Posterior cingulate gyrus (tissue), 11 donors: ENCODE measurements around the gene PITRM1.

Experiments used
- DNase-seq, 10 donors: peaks; one replicate each; pipeline versions ENCODE4 v3.0.0 to v3.0.0-alpha.2; 2020 to 2021; ENCODE audit warnings: mixed read lengths in 3 of 10
- intact Hi-C: fragments of 100-400 bp; cut with DNase I; formaldehyde crosslinking; loops from one replicate; pipeline ENCODE4 v1.15.1; 2023

The PITRM1 gene

DNA sequence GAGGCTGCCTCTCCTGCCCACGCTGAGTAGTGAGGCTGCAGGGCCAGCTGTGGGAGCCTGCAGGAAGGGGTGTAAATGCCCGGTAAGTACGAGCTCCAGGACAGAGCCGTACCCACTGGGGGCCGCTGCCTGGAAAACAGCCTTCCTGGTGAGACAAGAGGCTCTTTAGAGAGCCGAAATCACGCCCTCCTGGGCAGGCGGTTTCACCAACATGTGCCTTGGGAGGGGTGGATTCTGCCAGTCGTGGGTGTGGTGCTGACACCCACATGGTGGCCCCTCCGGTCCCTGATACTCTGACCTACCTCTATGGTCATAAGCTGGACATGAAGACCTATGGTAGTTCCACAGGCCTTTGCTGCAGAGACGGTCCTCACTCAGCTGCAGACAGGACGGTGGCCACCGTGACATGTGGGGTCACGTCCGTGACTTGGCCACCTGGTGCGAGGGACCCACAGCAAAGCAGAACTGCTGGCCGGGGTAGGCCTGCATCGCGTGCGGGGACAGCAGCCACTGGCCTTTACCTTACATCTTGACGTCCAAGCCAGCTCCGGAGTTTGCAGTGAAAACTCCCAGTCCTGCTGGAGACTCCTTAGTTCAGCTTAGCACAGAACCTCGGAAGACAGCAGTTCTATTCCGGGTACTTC is 46.9 kb downstream of the PITRM1 start:
- intact Hi-C loops = no loop called here
- peak in 2 of 10 donors; percentile 76 to 81 for DNase-seq

DNA sequence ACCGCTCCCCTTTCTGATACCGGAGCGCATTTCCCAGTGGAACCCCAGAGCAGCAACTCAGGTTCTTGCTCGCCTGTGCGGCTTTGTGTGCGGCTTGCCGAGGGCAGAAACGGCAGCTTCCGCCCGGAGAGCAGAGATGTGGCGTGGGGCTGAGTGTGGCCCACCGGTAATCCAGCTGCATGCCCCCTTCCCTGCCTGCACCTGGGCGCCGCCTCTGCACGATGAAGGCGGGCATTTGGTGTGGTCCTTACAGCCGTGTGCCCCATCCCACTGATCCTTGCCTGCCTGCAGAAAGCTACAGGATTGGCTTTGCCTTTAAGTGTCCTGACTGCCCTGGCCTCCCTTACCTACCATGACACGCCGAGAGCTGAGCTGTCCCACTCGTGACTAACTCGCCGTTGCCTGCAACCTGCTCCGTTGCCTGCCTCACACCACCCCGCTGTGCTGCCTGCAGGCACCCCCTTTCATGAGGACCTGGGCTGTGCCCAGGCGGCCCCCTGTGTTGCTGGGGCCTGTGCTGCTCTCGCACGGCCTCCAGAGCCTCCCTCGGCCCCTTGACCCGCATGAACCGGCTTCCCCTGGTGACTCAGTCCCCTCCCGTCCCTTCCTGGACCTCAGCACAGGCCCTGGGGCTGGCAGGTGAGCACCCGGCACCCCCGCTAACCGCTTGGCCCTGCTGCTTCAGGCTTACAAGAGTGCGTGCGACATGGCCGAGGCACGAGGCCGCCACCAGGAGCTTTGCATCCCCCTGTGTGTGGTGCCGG is 48.0 kb downstream of the PITRM1 start:
- intact Hi-C loops = no loop called here
- peak in 2 of 10 donors; percentile 72 to 78 for DNase-seq

DNA sequence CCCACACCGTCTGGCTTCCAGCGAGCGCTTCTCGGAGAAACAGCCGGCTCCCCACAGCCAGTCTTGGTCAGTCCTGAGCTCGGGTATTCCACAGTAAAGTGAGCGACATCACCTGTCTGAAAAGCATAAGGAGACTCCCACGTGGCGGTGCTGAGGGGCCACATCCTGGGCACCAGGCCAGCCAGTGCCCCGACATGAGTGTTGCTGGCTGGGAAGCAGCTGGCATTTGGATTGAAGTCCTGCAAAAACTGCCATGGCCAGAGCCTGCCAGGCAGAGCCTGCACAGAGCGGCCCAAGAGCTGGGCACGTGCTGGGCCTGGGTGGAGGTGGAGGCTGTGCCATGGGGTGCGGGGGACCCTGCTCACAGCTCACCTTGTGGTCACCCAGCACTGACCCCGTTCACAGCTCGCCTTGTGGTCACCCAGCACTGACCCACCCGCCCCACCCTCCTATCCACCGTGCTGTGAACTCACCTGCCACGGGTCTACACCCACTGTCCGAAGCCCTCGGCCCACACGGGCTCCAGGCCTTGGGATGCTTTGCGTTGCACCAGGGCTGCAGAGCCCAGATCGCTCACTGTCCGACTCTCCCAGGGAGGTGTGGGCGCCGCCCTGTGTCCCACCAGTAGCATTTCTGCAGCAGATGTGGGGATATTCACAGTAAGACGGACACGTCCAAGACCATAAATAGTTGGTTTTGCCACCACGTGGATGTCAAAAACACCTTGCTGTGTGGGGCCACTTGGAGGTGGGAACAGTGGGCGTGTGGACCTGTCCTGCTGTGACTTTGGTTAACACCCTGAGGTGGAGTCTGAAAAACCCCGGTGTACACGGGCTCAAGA is 48.8 kb downstream of the PITRM1 start:
- peak in 2 of 10 donors; percentile 83 to 84 for DNase-seq
- intact Hi-C loops = no loop called here

DNA sequence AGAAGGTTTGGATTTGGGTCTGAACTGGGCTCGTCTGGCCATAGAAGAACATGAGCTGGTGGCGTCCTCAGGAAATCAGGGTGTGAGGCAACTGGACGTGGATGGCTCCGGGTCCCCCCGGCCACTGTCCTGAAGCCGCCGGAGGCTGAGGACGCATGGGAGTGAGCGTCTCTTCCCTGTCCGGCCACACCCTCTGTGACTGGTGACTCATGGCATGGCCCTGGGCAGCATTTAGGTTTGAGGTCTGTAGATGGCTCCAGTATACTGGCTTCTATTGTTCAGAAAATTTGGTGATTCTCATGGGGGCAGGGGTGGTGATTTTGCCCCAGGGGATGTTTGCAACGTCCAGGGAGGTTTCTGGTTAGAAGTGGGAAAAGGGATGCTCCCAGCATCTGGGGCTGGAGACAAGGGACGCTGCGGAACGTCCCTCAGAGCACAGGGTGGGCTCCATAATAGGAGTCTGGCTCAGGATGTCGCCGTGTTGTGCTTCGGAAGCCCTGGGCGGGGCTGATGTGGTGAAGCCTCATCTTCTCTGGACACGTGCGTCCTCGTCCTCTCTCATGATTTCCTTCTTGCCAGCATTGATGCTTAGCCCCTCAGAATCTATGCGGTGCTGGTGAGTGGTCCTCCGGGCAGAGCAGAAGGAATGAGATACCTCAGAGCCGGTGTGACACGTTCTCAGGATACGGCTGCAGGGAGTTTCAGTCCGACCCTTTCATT is 49.9 kb downstream of the PITRM1 start:
- intact Hi-C loops = no loop called here
- peak in 2 of 10 donors; percentile 72 to 74 for DNase-seq

DNA sequence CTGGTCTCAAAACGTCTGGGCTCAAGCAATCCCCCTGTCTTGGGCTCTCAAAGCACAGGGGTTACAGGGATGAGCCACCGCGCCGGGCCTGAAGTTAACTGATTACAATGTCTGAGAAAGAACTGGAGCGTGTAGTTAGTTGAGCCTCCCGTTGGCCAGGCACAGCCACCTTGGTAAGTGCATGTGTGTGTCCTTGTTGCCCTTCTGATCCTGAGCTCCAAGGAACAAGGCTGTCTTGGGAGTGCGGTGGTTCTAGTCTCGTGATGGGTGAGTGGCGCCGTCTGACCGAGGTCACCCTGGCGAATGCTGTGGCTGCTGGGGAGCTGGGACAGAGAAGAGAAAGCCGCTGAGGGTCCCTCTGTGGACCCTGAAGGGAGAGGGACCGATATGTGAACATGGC is 50.5 kb downstream of the PITRM1 start:
- intact Hi-C loops = no loop called here
- peak in 2 of 10 donors; percentile 43 to 59 for DNase-seq

DNA sequence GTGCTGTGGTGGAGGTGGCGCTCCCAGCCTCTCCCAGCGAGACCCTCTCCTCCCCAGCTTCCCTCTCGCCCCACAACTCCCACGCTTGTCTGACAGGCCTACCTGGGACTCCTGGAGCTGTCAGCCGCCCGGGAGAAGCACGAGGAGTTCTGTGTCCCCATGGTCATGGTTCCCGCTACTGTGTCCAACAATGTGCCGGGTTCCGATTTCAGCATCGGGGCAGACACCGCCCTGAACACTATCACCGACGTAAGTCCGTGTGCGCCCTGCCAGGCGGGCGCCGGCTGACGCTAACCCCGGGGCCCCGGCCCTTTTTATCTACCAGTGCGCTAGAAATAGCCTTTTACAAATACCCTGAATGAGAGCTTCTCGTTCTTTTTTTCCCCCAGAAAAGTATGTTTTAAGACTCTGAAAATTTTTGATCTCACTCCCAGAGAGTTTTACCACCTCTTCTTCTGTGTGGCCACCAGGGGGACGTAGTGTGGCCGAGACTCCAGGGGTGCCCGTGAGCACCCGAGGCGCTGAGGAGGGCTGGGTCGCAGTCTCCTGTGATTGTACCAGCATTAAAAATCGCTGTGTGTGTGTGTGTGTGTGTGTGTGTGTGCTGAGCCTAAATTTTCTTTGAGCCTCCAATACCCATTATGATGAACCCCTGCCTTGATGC is 52.7 kb downstream of the PITRM1 start:
- DNase-seq = peak in 1 of 10 donors; percentile 75
- intact Hi-C loops = no loop called here

DNA sequence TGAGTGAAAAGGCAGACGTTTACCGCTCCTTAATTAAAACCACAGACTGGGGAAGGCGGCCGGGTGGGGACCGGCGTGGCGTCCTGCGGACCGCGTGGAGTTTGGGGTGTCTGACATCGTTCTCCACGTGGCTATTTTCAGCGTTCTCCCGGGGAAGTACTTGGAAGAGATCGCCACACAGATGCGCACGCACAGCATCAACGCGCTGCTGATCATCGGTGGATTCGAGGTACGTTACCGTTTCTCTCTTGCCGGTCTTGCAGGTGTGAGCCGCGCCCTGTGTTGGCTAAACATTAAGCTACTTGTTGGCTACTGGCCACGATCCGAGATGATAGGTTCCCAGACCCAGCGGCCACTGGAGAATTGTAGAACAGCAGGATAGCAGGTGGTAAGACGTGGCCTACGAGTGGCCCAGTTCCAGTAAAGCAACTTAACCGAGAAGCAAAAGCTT is 53.9 kb downstream of the PITRM1 start:
- intact Hi-C loops = no loop called here
- DNase-seq = no peak

DNA sequence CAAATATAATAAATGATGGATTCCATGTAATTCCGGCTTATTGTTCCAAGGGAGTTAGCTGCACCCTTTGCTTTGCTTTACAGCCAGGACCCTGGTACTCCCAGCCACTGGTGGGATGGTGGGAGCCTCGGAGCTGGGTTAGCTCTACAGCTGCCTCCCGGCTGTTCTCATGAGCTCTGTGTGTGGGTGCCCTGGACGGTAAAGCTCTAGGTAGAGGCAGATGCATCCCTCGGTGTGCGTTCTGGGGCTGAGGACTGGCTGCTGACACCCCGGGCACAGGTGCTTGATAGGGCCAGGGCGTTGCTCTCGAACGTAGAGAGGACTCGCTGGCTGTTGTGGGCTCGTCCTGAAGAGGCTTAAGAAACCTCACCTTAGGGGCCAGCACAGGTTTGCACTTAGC is 55.1 kb downstream of the PITRM1 start:
- intact Hi-C loops = no loop called here
- DNase-seq = no peak

DNA sequence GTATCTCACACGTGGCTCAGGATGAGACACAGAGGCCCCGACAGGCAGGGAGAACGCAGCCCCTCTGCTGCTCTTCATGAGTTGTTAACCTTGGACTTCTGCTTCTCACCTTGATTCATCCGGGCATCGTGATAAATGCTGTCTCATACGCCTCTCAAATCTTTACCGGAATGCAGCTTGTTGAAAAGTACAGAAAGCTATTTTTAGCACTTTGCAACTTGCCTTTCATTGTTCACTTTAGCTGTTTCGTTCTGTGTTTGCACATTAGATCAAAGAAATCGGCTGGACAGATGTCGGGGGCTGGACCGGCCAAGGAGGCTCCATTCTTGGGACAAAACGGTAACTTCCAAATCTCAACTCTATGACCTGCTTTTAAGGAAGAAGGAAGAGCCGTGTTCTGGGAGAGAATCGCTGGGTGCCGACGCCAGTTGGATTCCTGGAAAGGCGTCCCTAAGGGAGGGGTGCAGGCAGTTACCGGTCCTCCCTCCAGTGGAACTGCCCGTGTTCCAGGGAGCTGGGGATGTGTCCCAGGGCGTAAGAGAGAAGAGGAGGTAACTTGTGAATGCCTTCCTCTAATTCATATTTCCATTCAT is 56.0 kb downstream of the PITRM1 start:
- intact Hi-C loops = no loop called here
- DNase-seq = peak in 2 of 10 donors; percentile 54 to 73

DNA sequence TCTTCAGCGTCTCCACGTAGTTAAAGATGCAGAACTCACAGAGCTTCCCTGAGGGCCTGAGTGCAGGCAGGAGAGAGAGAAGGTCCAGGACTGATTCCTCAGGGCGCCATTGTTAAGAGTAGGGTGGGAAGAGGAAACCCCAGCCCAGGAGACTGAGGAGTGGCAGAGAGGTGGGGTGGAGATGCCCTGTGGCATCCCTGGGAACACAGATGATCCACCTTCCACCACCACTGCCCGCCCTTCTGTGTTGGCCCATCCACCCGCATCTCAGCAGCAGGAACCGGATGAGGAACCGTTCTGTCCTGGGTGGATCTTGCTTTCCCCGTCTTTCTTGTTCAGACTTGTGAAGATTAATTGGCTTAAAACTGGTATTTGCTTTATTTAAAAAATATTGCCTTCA is 56.9 kb downstream of the PITRM1 start:
- intact Hi-C loops = no loop called here
- no peak for DNase-seq

DNA sequence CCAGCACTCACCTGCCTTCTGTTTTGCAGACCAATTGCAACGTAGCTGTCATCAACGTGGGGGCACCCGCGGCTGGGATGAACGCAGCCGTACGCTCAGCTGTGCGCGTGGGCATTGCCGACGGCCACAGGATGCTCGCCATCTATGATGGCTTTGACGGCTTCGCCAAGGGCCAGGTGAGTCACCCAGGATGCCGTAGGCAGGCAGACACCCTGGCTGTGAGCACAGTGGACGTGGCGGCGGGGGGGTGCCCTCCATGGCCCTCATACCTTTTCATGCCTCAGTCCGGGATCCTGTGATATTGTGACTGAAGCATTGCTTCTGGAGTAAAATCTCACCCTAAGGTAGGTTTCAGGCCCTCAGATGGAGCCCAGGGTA is 59.2 kb downstream of the PITRM1 start:
- DNase-seq = peak in 1 of 10 donors; percentile 47
- intact Hi-C loops = no loop called here

DNA sequence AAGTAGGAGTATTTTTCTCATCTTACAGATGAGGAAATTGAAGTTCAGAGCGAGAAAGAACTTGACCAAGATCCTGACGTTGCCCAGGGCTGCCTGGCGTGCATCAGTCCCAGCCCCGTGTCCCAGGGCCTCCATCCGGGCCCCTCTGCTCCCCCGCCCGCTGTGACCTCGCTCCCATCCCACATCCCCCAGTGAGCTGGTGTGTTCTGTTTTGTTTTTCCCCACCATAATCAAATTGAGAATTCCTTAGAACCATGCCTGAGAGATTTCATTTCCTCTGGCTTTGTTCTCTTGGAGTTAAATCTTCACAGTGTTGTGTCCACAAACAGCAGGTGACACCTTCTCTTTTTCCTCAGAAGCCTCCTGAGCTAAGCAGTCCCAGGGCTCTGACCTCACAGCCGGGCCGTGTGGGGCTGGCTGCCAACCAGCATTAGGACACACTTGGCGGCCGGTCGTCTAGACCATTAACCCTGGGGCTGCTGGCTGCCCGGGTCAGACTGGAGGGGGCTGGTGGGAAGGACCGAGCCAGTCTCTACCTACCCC is 60.9 kb downstream of the PITRM1 start:
- DNase-seq = peak in 2 of 10 donors; percentile 16 to 82
- intact Hi-C loops = no loop called here

DNA sequence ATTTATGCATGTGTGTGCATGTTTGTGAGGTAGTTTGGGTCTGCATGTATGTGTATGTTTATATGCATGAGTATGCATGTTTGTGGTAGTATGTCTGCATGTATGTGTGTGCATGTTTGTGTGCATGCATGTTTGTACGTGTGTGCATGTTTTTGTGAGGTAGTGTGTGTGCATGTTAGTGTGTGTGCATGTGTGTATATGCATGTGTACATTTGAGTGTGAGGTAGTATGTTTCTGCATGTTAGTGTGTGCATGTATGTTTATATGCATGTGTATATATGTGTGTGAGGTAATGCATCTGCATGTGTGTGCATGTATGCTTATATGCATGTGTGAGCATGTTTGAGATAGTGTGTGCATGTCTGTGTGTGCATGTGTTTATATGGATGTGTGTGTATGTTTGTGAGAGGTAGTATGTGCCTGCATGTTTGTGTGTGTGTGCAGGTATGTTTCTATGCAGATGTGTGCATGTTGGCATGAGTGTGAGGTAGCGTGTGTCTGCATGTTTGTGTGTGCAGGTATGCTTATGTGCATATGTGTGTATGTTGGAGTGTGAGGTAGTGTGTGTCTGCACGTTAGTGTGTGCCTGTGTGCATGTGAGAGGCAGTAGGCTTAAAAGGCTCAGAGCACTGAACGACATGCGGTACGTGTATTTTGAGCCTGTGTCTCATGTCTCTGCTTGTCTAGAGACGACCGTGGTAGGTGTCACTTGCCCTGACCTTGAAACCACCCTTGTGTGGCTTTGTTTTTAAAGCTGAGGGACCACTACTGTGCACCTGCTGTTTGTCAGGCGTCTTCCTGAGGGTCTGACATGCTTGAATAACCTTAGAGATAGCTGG is 61.6 kb downstream of the PITRM1 start:
- DNase-seq = peak in 2 of 10 donors; percentile 19 to 42
- intact Hi-C loops = no loop called here

DNA sequence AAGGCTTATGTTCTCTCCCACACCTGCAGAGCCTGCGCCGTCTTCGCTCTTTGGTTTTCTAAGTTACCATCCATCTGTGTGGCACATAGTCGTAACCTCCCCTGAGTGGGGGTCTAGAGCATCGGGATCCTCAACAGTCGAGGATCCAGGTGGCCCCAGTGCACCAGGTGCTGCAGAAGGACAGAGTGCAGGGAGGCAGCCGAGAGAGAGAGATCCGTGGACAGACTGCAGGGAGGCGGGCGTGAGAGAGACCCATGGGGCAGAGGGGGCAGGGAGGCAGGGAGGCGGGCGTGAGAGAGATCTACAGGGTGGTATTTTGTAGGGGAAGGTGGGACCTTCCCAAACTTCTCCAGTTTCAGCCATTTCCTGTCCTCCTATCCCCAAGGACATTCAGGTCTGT is 62.9 kb downstream of the PITRM1 start:
- intact Hi-C loops = no loop called here
- peak in 1 of 10 donors; percentile 55 for DNase-seq

DNA sequence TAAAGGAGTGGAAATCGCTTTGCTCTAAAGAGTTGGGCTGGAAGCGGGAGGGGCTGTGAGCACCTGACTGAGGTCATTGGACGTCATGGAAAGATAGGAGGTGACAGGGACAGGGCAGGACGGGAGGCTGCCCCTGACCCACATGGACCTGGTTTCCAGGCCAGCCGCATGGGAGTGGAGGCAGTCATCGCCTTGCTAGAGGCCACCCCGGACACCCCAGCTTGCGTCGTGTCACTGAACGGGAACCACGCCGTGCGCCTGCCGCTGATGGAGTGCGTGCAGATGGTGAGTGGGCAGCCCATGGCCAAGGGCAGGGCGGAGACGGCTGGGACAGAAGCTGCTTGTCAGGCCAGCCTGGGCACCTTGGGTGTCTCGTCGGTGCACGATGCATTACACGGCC is 63.4 kb downstream of the PITRM1 start:
- intact Hi-C loops = no loop called here
- DNase-seq = peak in 1 of 10 donors; percentile 83

DNA sequence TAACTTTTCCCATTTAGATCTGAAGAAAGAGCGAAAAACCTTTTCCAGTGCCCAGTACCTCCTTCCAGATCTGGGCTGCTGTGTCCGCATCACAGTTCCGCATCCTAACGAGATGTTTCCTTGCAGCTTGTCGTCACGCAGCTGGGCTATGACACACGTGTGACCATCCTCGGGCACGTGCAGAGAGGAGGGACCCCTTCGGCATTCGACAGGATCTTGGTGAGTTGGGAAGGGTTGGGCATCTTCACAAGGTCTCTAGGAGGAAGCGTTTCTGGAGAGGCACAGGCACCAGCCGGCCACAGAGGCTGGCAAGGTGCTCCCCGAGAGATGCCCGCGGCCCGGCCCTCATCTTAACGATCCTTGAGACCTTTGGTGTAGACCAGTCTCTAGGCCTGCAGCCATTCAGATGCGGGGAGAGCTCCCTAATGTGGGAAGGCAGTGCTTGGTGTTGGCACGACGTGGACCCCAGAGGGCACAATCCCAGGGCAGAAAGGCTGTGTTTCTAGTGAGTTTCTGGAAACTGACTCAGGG is 63.9 kb downstream of the PITRM1 start:
- peak in 1 of 10 donors; percentile 85 for DNase-seq
- intact Hi-C loops = no loop called here

DNA sequence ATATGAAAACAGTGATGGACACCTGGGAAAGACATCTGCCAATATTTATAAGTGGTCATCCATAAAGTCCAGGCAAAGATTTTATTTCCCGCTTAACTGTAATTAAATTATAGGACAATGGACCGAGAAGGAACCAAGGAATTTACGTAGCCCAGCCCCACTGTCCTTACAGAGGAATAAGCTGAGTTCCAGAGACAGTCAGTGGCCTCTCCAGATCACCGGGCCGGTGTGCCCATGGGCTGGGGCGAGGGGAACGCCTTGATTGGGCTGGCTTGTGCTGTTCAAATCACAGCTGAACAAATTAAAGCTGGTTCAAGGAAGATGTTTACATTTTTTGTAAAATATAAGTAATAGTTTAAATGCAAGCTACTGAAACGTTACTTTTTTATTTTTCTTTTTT is 64.5 kb downstream of the PITRM1 start:
- DNase-seq = peak in 2 of 10 donors; percentile 45 to 63
- intact Hi-C loops = no loop called here

DNA sequence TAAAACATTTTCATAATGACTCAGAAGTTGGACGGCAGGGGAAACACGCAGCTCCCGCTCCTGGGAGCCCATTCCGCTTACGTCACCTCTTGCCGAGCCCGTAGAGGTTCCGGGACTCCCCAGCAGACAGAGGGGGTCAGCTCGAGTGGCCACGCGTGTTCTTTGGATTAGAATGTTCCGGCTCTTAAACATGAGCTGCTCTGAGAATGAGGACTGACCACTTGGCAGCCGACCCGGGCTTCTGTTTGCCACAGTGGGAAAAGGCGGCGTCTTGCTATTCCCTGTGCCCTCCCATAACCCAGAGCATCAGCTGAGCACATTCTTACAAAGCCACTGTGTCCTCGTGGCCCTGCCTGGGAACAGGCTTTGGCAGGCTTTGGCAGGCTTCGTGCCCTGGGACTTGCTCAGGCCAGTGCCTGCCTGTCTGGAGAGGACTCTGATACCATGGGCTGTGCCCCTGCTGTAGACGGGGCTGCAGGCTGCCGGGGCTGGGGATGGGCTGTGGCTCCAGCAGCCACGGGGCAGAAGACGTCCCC is 65.1 kb downstream of the PITRM1 start:
- peak; percentile 49 to 95 (median 78) for DNase-seq
- intact Hi-C loops = no loop called here
